GM18861 (cell line): ENCODE measurements around the gene RNPS1.

Experiments used
- ATAC-seq: cut with Tn5 transposase; IDR thresholded peaks from one replicate; pipeline ENCODE4 v1.9.1; 2021; ENCODE audit not compliant: unreplicated experiment

The RNPS1 gene, protein sequence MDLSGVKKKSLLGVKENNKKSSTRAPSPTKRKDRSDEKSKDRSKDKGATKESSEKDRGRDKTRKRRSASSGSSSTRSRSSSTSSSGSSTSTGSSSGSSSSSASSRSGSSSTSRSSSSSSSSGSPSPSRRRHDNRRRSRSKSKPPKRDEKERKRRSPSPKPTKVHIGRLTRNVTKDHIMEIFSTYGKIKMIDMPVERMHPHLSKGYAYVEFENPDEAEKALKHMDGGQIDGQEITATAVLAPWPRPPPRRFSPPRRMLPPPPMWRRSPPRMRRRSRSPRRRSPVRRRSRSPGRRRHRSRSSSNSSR

DNA sequence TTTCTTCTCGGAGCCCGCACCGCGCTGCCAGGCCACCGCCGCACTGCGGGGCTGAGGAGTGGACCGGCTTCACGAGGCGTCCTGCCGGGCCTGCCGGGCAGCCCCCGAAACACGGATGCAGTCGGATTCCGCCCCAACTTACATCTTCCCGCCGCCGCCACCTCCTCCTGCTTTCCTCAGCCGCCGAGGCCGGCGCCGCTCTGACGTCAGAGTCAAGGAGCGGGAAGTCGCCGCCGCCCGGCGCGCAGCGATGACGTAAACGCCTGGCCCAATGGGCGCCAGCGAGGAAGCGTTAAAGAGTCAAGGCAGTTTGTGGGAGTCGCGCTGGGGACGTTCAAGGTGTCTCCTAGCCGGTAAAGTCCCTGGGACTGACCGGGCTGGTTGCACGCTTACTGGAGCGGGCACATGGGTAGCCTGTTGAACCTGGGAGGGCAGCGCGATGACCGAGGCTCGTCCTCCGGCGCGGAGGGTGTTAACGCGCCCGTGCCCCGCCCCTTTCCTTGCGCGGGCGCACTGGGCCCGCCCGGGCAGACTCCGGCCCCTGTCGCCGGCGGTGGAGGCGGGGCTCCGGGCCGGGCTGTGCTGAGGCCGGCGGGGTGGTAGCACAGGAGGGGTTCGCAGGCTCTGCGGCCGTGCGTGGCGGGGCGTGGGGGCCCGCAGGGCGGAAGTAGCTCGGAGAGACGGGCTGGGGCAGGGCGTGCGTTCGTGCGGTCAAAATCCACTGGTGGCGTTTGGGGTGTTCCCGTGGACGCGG, at the start of gene RNPS1:
Gene RNPS1 (minus strand): TSS at position 214 of the 754 bp plus-strand sequence. CDS start 3,483 bp downstream, outside the sequence.
- peak; percentile 61 for ATAC-seq

DNA sequence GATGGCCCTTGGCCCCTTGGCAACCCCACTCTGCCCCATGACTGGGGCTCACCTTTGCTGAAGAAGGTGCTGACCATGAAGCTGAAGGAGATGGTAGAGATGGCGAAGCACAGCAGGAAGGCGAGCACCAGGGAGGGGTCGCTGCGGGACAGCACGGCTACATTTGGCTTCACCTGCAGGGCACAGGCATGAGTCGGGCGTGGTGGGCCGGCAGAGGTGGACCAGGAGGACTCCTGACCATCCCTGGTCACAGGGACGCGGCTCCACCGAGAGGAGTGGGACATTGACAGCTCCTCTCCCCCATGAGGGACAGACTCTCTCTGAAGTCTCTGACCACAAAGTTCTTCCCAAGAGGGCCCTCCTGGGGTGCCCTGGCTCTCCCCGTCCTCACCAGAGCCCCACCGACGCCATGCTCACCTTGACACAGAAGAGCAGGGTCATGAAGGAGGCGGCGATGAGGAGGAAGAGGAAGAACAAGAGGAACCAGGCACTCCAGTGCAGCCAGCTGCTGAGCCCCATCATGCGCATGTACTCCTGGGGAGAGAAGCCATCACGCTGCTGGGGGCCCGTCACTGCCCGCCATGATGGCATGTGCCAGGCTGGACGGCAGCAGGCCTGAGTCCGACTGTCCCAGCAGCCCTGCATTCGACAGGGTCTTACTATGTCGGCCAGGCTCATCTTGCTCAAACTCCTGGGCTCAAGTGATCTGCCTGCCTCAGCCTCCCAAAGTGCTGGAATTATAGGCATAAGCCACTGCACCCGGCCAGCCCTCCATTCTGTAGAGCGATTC, 49.5 kb upstream of the RNPS1 start:
- no peak for ATAC-seq

DNA sequence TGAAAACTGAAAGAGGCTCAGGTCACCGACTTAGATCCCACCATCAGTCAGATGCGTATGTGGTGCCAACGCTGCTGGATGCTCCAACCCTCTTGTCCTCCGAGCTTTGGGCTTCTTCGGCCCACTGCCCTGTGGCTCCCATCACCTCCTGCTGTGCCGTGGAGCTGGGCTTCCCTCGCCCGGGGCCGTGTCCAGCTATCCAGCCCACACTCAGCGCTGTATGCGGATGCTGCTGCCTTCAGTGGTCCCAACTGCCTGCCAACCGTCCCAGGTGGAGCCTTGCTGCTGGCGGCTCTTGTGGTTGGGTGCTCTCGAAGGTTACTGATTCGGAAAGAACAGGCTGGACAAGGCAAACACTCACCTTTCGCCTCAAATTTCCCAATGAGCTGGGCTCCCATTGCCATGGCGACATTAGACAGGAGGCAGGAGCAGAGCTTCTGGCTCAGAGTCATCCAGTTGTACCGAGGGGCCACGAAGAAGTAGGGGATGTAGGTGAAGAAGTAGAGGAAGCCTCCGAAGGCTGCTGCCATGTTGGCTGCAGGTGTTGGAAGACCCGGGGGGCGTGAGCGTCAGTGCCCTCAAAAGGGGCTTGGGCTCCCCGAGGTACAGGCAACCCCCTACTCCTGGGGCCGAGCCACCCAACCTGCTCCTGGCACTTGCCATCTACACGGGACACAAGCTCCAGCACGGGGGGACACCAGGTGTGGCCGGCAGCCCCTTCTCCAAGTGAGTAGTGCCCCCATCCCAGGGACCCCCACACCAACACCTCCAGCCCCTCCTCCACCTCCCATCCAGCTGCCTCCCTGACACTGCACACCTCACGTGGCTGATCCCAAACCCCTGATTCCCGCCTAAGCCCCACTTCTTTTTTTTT, 40.4 kb upstream of the RNPS1 start:
- ATAC-seq: no peak

DNA sequence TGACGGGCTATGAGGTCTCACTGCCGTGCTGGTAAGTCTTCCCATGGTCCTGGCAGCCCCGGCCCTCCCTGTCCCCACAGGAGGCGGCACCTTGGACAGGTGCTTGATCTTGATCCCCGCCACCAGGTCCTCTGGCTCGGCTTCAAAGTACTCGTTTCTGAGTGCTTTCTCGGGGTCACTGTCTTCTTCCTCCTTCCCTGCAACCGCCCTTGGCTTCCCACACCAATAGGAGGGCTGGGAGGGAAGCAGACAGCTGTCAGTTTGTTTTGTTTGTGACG, 31.9 kb upstream of the RNPS1 start:
- no peak for ATAC-seq

DNA sequence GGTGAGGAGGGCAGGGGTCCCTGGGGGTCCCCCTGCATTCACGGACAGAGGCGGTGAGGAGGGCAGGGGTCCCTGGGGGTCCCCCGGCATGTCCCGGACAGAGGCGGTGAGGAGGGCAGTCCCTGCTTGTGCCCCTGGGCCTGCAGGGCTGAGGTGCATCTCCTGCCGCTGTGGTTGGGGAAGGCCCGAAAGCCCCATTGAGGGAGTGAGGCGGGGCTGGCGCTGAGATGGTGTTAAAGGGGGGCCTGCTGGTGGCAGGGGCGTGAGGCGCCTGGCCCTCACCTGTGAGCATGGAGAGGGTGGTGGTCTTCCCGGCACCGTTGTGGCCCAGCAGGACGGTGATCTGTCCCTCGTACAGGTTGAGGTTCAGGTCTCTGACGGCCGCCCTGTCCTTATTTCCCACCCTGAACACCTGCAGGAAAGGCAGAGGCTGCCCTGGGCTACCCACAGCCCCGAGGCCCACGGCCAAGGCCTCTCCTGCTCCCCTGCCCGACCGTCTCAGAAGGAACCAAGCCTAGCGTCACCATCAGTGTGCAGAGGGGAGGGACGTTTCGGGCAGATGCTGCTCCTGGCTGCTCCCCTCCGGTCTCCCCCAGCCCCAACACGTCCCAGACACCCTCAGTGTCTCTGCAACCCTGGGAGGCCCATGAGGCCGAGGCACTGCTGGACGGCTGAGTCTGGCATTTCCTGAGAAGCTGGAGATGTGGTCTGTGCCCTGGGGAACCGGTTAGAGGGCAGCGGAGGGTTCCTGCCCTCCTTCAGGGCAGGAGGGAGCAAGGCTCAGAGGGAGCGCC, 31.4 kb upstream of the RNPS1 start:
- no peak for ATAC-seq

DNA sequence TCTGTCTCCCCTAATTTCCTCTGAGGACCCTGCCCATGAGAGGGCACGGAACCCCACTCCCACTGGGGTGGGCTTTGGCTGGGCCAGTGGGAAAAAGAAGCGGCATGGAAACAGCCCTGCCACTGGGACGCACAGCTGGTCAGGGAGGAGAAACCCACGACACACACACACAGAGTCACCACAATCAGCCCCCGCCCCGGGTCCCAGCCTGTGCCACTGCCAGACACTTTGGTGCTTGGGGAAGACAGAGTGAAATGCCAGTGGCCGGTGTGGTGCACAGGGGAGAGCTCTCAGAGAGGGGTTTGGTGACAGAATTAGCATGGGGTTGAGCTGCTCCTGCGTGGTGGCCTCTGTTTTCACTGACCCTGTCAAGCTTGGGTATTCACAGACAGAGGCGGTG, 30.7 kb upstream of the RNPS1 start:
- no peak for ATAC-seq

DNA sequence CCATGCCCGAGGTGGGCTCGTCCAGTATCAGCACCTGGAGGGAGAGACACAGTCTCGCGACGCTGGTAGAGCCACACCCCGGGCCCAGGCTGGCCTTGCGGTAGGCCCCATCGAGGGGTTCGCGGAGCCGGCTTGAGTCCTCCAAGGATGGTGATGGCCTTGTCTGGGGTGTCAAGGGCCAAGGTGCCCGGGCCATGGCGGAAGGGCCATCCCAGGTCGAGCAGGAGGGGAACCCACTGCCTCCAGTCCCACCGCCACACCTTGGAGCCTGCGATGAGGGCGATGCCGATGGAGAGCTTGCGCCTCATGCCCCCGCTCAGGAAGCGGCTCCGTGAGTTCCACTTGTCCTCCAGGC, 29.6 kb upstream of the RNPS1 start:
- no peak for ATAC-seq

DNA sequence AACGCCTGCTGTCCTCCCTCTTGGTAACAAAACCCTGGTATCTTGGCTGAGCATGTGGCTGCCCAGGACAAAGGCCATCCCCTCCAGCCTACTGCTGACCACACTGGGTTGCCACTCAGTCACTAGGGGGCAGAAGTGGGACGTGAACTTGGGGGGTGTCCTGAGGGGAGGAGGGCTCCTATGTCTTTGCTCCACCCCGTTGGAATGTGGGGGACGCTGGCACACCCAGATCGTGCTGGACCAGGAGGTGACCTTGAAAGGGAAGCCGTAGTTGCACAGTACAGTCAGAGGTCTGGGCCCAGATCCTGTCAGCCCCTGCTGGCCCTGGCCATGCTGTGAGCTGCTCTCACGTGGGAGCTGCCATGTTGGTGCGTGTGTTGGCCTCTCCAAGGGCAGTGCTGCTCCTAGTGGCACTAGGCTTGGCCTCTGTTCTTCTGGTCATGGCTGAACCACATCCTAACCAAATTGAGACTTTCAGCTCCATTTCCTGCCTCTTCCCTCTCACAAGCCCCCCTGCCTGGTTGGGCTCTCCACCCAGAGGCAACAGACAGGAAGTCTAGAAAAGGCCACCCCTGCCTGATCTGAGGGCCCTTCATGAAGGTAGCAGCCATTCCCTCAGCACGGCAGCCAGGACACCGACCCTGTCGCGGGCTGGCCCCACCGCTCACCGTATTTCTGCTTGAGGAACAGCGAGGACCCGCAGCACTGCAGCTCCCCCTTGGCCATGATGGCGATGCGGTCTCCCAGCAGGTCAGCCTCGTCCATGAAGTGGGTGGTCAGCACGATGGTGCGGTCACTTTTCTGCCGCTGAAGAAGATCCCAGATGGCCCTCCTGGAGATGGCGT, 29.0 kb upstream of the RNPS1 start:
- no peak for ATAC-seq

DNA sequence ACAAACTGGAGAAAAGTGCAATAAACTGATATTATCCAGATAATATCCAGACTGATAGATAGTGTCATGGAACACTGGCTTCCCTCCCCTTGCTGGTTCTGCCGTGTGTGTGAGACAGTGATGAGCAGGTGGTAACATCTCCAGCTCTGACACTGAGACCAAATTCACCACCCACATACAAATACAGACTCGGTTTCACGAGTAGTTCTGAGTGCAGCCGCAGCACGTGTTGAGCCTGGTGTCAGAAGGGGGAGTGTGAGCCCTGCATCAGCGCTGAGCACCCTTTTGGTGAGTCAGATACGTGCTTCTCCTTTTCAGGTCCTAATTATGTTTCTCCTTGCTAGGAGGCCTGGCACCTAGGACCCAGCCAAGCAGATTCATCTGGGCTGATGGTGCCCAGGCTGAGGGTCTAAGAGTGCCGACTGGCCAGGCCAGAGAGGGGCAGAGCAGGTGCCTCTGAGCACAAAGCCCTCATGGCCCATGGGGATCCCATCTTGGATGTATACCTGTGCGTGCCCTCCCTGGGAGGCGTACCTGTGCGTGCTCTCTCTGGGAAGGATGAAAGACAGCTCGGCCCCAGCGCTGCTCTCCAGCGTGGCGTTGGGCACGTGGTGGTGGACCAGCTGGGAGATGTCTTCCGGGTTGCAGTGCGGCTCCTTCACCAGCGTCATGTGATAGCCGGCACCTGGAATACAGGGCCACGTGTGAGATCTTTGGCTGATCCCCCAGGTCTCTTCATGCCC, 27.3 kb upstream of the RNPS1 start:
- peak; percentile 56 for ATAC-seq

DNA sequence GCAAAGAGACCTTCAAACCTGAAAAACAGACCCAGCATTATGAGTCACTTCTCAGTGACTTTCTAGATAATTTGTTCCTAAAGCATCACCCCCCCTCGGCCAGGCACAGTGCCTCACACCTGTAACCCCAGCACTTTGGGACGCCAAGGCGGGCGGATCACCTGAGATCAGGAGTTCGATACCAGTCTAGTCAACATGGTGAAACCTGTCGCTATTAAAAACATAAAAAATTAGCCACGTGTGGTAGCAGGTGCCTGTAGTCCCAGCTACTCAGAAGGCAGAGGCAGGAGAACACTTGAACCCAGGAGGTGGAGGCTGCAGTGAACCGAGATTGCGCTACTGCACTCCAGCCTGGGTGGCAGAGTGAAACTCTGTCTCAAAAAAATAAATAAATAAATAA, 24.3 kb upstream of the RNPS1 start:
- no peak for ATAC-seq

DNA sequence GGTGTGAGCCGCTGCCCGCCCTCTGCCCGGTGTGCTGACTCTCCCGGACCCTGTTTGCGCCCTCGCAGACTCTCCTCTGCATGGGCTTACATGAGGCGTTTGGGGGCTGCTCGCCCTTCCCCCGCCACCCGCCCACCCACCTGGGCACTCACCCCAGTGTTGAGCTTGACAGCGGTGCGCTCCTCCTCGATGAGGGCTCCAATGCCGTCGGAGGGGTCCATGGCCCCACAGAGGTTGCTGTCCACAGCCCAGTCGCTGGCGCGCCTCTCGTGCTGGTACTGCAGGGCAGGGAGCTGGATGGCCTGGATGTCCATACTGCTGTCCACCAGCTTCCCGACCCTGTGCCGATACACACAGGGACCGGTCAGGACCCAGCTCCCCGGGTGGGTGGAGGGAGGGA, 21.4 kb upstream of the RNPS1 start:
- no peak for ATAC-seq

DNA sequence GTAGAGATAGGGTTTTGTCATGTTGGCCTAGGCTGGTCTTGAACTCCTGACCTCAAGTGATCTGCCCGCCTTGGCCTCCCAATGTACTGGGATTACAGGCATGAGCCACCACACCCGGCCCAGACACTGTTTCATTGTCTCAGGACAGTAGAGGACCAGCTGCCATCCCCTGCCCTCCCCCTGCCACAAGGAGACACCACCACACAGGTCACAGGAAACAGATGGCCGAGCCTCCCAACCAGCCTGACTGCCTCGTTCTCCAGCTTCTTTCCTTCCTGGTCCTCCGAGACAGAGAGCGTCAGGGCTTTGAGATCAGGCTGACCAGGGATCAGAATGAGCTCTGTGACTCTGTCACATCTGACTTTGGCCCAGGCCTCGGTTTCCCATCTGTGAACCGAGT, 20.8 kb upstream of the RNPS1 start:
- ATAC-seq: no peak

DNA sequence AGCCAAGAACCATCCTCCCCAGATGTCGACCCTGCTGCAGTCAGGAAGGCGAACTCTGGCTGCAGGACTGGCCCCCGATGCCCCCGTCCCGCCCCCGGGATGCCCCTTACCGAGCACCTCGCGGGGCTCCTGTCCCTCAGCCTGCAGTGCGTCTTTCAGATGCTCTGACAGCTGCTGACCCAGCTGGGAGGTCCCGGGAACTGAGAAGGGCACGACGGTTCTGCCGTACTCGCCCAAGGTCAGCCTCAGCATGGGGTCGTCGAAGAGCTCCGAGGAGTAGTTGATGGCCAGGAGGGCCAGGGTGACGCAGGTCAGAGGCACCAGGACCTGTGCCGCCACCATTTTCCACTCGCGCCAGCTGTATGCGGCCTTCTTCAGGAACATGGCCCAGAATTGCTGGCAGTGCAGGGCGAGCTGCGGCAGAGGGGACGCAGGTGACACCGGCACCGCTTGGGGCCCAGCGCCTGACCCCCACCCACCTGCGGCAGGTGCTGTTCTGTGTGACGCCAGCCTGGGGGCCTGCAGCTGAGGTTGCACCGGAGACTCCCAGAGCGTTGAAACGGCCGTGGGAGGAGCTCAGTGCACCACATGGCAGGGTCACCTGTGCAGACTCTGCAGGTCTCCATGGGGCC, 20.1 kb upstream of the RNPS1 start:
- no peak for ATAC-seq

DNA sequence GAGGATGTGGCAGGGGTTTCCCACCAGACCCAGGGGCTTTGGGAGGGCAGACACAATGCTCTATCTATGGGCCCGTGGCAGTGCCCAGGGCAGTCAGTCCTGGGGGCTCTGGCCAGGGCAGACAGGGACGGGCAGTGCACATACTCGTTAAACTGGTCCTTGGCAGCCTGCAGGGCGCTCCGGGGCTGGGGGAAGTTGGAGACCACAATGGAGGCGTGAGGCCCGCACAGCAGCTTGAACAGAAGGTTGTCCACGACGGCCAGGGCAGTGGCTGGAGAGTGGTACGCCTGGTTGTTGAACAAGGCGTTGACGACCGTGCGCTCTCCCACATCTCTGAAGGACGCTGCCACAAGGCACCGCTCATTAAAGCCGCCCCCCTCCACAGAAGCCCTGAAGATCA, 18.6 kb upstream of the RNPS1 start:
- ATAC-seq: no peak

DNA sequence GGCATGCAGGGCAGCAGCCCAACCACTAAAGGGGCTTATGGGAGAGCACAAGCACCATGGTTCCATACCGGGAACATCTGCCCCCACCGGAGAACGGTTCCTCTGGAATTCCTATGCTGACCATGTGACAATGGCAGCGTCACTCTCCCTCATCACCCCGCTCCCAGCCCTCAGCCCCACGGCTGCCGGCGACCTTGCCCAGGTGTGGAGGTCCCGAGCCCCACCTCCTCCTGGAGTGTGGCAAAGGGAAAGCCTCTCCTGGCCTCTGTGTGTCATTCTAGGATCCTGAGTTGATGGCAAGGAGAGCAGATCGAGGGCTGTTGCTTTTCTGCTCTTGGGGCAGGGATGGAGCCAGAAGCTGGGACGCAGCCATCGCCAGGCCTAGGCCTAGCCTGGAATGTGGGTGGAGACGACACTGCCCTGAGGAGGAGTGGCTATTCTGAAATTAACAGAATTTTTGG, 17.8 kb upstream of the RNPS1 start:
- no peak for ATAC-seq

DNA sequence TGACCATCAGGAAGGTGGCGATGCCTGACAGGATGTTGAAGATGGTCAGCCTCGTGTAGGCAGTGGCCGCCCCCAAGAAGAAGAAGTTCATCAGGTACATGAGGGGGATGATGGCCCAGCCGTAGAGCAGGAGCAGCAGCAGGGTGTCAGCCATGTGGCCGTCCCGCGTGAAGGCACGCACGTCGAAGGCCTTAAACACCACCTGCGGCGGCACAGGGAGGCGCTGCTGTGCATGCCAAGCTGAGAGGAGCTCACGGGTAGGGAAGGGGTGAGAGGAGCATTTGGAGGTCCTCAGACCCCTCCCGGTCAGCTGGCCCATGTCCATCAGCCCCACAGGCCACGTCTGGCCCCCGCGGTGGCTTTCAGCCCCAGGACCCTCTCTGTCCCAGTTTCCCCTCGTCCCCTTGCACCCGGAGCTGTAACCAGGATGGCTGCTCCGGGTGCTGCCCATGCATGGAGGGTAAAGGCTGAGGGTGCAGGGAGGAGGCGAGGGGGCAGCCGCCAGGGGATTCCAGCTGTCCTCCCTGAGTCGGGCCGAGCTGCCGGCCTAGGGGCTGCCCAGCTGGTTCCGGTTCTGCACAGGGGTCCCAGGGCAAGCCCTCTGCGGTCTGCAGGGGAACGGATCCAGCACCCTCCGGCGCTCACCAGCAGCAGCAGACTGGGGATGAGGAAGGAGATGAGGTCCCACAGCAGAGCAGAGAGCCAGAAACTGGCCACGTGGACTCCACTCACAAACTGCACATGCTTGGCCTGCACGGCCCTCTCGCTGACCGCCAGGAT, 17.1 kb upstream of the RNPS1 start:
- no peak for ATAC-seq

DNA sequence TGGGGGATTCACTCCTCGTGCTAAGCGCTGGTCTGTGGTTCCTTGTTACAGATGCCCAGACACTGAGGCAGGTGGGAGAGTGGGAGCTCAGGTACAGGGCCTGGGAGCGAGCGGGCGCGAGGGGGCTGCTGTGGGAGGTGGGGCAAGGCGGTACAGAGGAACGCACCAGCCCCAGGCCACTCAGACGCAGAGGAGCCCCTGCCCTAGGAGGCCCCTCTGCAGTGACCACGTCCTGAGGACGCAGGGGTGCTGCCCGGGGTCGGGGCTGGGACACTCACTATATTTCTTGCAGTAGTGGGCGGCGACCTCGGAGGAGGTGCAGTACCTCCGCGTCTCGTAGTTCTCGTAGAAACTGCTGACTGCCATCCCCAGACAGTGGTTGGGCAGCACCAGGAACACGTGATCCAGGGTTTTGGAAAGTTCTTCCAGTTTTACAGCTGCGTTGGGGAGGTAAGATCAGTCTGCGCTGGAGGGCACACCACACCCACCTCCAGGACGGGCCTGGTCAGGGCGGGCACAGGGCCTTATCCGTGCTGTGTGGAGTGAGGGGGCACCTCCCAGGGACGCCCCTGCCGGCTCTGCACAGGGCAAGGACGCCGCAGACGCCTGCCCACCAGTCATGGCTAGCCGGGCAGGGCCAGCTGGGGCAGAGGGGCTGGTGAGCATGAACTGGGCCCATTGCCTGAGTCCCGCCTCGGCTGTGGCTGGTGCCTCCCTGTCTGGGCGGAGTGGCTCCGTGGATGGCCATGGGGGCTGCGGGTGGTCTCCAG, 16.3 kb upstream of the RNPS1 start:
- no peak for ATAC-seq
